ENCODE results near the gene HNRNPCL1. TPM values are rescaled to one million over a fixed set of nuclear protein-coding genes. Genes with fewer than 3 reads are reported as not detected.

The HNRNPCL1 gene
- polyA plus RNA-seq, 1 experiment = not detected

DNA sequence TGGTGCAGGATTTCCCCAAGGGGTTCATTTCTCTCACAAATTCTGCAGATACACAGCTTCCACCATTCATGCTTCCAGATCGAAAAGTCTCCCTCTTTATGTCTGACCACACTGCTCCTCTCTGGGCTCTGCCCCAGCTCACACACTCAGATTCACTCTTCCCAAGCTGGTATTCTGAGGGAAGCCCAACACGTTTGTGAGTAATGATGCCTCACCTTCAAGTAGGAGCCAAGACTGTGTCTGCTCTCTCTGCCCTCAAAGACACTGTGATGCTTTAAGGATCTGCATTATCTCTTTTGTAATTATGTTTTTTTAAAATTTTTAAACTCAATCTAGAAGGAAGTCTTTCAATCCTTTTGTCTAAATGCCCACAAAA is 37.1 kb downstream of the HNRNPCL1 start:
- H3K27me3 ChIP-seq (ENCODE audit: control insufficient read depth, insufficient read depth, low read length) = no peaks in the 10 kb centered on the region
- TF ChIP-seq, protein P1, sequence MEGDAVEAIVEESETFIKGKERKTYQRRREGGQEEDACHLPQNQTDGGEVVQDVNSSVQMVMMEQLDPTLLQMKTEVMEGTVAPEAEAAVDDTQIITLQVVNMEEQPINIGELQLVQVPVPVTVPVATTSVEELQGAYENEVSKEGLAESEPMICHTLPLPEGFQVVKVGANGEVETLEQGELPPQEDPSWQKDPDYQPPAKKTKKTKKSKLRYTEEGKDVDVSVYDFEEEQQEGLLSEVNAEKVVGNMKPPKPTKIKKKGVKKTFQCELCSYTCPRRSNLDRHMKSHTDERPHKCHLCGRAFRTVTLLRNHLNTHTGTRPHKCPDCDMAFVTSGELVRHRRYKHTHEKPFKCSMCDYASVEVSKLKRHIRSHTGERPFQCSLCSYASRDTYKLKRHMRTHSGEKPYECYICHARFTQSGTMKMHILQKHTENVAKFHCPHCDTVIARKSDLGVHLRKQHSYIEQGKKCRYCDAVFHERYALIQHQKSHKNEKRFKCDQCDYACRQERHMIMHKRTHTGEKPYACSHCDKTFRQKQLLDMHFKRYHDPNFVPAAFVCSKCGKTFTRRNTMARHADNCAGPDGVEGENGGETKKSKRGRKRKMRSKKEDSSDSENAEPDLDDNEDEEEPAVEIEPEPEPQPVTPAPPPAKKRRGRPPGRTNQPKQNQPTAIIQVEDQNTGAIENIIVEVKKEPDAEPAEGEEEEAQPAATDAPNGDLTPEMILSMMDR (IDR thresholded peaks at IDR 0.05; ENCODE audit: low read depth, low read length) = no peak
- POLR2A ChIA-PET = no interaction called here
- CTCF ChIA-PET = no interaction called here
- H3K27ac ChIP-seq (ENCODE audit: low read depth, low read length) = no peak overlapping the region
- DNase-seq (ENCODE audit: low read depth, low spot score) = no peak
- no peak overlapping the region for H3K4me3 ChIP-seq (ENCODE audit: low read depth, low read length)
- H3K9me3 ChIP-seq (ENCODE audit: control insufficient read depth, insufficient read depth, low read length) = peaks cover 35% of the 10 kb centered on the region

DNA sequence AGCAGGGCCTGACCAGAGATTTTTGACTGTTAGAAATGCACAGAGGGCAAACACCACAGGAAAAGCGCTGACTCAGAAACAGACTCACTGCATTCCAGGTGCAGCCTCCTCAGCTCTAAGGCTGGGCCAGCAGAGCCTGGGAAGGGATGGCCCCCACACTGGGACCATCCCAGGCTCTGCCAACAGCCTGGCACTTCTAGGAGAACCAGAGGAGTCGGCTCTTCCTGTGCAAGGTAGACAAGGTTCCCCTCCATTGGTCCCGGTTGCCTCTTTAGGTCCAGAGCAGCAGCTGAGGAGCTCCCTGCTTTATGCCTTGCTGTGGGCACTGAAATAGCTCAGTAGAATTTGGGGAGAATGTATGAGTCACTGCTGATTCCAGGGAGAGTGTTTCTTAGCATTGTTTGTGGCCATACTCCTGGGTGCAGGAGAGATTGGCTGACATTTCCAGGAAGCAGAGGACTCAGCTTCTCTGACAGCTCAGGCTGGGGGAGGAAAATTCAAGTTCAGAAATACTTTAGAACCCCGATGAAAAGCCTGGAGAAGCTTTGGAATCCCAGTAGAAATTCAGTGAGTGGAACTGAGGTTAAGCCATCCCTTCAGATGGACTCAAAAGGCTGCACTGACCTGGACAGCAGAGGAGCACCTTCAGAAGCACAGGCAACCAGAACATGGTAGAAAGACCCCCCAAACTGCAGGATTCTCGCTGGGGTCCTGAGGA is 37.7 kb downstream of the HNRNPCL1 start:
- peaks cover 37% of the 10 kb centered on the region for H3K9me3 ChIP-seq (ENCODE audit: control insufficient read depth, insufficient read depth, low read length)
- TF ChIP-seq, protein P1 (IDR thresholded peaks at IDR 0.05; ENCODE audit: low read depth, low read length) = no peak
- no peaks in the 10 kb centered on the region for H3K27me3 ChIP-seq (ENCODE audit: control insufficient read depth, insufficient read depth, low read length)
- H3K4me3 ChIP-seq (ENCODE audit: low read depth, low read length) = no peak overlapping the region
- DNase-seq (ENCODE audit: low read depth, low spot score) = no peak
- CTCF ChIA-PET = no interaction called here
- H3K27ac ChIP-seq (ENCODE audit: low read depth, low read length) = no peak overlapping the region
- POLR2A ChIA-PET = no interaction called here

DNA sequence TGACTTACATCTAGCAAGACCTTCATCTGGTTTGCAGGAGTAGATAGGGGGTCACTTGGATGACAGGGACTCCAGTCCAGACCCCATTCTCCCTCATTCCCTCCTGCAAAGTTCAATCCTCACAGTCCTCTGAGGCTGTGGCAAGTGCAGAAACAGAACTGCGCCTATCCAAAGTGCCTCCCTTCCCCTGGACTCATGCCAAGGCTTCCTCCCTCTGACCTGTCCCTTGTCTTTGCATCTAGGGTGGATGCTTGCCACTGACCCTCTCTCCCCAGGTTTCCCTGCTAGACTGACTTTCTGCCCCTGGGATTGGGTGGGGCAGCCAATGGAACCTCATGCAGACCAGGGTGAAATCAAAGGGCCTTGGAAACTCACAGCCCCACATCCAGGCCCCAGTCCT is 38.6 kb downstream of the HNRNPCL1 start:
- peaks cover 37% of the 10 kb centered on the region for H3K9me3 ChIP-seq (ENCODE audit: control insufficient read depth, insufficient read depth, low read length)
- H3K27me3 ChIP-seq (ENCODE audit: control insufficient read depth, insufficient read depth, low read length) = no peaks in the 10 kb centered on the region
- TF ChIP-seq, protein P1 (IDR thresholded peaks at IDR 0.05; ENCODE audit: low read depth, low read length) = no peak
- no peak for DNase-seq (ENCODE audit: low read depth, low spot score)
- CTCF ChIA-PET = no interaction called here
- H3K27ac ChIP-seq (ENCODE audit: low read depth, low read length) = no peak overlapping the region
- no peak overlapping the region for H3K4me3 ChIP-seq (ENCODE audit: low read depth, low read length)
- POLR2A ChIA-PET = no interaction called here

DNA sequence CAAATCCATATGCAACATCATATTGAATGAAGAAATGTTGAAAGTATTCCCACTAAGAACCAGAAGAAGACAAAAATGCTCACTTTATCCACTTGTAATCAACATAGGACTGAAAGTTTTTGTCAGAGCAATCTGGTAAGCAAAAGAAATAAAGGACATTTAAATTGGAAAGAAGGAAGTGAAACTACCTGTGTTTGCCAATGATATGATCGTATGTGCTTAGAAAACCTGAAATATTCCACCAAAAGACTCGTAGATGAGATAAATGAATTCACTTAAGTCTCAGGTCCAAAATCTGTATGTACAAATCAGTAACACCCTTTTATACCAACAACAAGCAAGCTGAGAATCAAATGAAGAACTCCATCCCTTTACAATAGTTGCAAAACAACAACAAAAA is 48.8 kb downstream of the HNRNPCL1 start:
- no peak for DNase-seq (ENCODE audit: low read depth, low spot score)
- H3K27ac ChIP-seq (ENCODE audit: low read depth, low read length) = no peak overlapping the region
- ChIA-PET POLR2A (no interaction called here), CTCF (no interaction called here)
- no peak overlapping the region for H3K4me3 ChIP-seq (ENCODE audit: low read depth, low read length)
- TF ChIP-seq, protein P1 (IDR thresholded peaks at IDR 0.05; ENCODE audit: low read depth, low read length) = no peak
- H3K9me3 ChIP-seq (ENCODE audit: control insufficient read depth, insufficient read depth, low read length) = peaks cover 24% of the 10 kb centered on the region
- no peaks in the 10 kb centered on the region for H3K27me3 ChIP-seq (ENCODE audit: control insufficient read depth, insufficient read depth, low read length)

DNA sequence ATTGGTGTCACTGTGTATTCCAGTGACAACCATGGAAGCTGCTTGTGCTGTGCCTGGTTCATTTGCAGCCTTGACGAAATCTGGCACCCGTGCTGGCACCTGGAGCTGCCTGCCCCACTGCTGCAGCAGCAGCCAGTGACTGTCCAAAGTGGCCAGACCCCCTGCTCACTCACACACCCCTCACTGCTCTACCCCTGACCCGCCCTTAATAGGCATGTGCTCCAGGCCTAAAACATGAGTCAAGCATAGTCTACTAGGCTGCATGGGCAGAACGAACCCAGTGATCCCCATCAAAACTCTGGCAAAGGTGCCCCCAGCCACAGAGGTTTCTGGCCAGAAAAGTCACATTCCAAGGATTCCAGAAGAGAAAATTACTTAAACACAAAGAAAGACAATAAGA is 49.6 kb downstream of the HNRNPCL1 start:
- H3K4me3 ChIP-seq (ENCODE audit: low read depth, low read length) = no peak overlapping the region
- ChIA-PET POLR2A (no interaction called here), CTCF (no interaction called here)
- no peak for DNase-seq (ENCODE audit: low read depth, low spot score)
- TF ChIP-seq, protein P1 (IDR thresholded peaks at IDR 0.05; ENCODE audit: low read depth, low read length) = no peak
- H3K27me3 ChIP-seq (ENCODE audit: control insufficient read depth, insufficient read depth, low read length) = no peaks in the 10 kb centered on the region
- H3K9me3 ChIP-seq (ENCODE audit: control insufficient read depth, insufficient read depth, low read length) = peaks cover 24% of the 10 kb centered on the region
- H3K27ac ChIP-seq (ENCODE audit: low read depth, low read length) = no peak overlapping the region

Other genes with a start within 250 kb of the HNRNPCL1 start
- gene DHRS3, start 230.5 kb downstream of the HNRNPCL1 start, polyA plus RNA-seq (2011; rRNA removed) = 42.3 and 50.5 TPM in 2 replicates
- not detected in 2 replicates for gene AADACL4, start 204.6 kb downstream of the HNRNPCL1 start, polyA plus RNA-seq (2011; rRNA removed)
- gene AADACL3, start 132.6 kb downstream of the HNRNPCL1 start, polyA plus RNA-seq (2011; rRNA removed) = not detected in 2 replicates
- not detected in 2 replicates for gene CFAP107, start 102.5 kb downstream of the HNRNPCL1 start, polyA plus RNA-seq (2011; rRNA removed)
- gene PRAMEF12, start 75.0 kb downstream of the HNRNPCL1 start, polyA plus RNA-seq (2011; rRNA removed) = not detected in 2 replicates
- gene PRAMEF1, start 57.3 kb downstream of the HNRNPCL1 start, polyA plus RNA-seq (2011; rRNA removed) = not detected in 2 replicates
- not detected in 2 replicates for gene PRAMEF11, start 17.3 kb downstream of the HNRNPCL1 start, polyA plus RNA-seq (2011; rRNA removed)
- gene PRAMEF2, start 8.4 kb upstream of the HNRNPCL1 start, polyA plus RNA-seq (2011; rRNA removed) = not detected in 2 replicates
- gene PRAMEF4, start 37.5 kb upstream of the HNRNPCL1 start, polyA plus RNA-seq (2011; rRNA removed) = not detected in 2 replicates
- gene PRAMEF10, start 49.5 kb upstream of the HNRNPCL1 start, polyA plus RNA-seq (2011; rRNA removed) = not detected in 2 replicates
- gene PRAMEF7, start 67.9 kb upstream of the HNRNPCL1 start, polyA plus RNA-seq (2011; rRNA removed) = not detected in 2 replicates
- gene PRAMEF6, start 98.9 kb upstream of the HNRNPCL1 start, polyA plus RNA-seq (2011; rRNA removed) = not detected in 2 replicates
- gene PRAMEF27, start 207.9 kb upstream of the HNRNPCL1 start, polyA plus RNA-seq (2011; rRNA removed) = not detected in 2 replicates
- gene HNRNPCL3, start 212.0 kb upstream of the HNRNPCL1 start, polyA plus RNA-seq (2011; rRNA removed) = not detected in 2 replicates
- gene PRAMEF25, start 222.1 kb upstream of the HNRNPCL1 start, polyA plus RNA-seq (2011; rRNA removed) = not detected in 2 replicates